Measurements from ENCODE around the gene BCKDHB.
"Not testable (repeated sequence)": the region's sequence is repeated elsewhere in the genome, so short reads cannot be mapped to it uniquely, and the experiment has no call there.

Gene BCKDHB

GRCh38 chr6:80106418-80107235 is at the start of gene BCKDHB:
Gene BCKDHB, plus strand, starts transcription at chr6:80106671. Its CDS starts 23 bp downstream, at chr6:80106694.
- peak; percentile 92 for DNase-seq (ENCODE audit: low read depth)

GRCh38 chr6:80060774-80061173 is 45.7 kb upstream of the BCKDHB start:
- DNase-seq (ENCODE audit: low read depth): no peak

GRCh38 chr6:80068146-80068545 is 38.3 kb upstream of the BCKDHB start:
- not testable (repeated sequence) for DNase-seq (ENCODE audit: low read depth)

GRCh38 chr6:80070431-80070830 is 36.0 kb upstream of the BCKDHB start:
- DNase-seq (ENCODE audit: low read depth): not testable (repeated sequence)

GRCh38 chr6:80077067-80077466 is 29.4 kb upstream of the BCKDHB start:
- DNase-seq (ENCODE audit: low read depth): no peak

GRCh38 chr6:80088637-80089036 is 17.8 kb upstream of the BCKDHB start:
- no peak for DNase-seq (ENCODE audit: low read depth)

- no peak for DNase-seq (ENCODE audit: low read depth)
These were observed 15.0 kb upstream of the BCKDHB start for GRCh38 chr6:80091506-80091905.

- DNase-seq (ENCODE audit: low read depth): no peak
These were observed 12.5 kb upstream of the BCKDHB start for GRCh38 chr6:80094017-80094416.

- DNase-seq (ENCODE audit: low read depth): no peak
These were observed 10.9 kb upstream of the BCKDHB start for GRCh38 chr6:80095600-80095999.

- DNase-seq (ENCODE audit: low read depth): no peak
These were observed 8.1 kb upstream of the BCKDHB start for GRCh38 chr6:80098392-80098791.

GRCh38 chr6:80104520-80104919 is 2.0 kb upstream of the BCKDHB start:
- no peak for DNase-seq (ENCODE audit: low read depth)

GRCh38 chr6:80105972-80106417 is 476 bp upstream of the BCKDHB start:
- DNase-seq (ENCODE audit: low read depth): no peak

- DNase-seq (ENCODE audit: low read depth): not testable (repeated sequence)
These were observed 16.1 kb downstream of the BCKDHB start for GRCh38 chr6:80122576-80122975.

- DNase-seq (ENCODE audit: low read depth): no peak
These were observed 20.3 kb downstream of the BCKDHB start for GRCh38 chr6:80126657-80127345.

GRCh38 chr6:80129485-80129884 is 23.0 kb downstream of the BCKDHB start:
- no peak for DNase-seq (ENCODE audit: low read depth)

GRCh38 chr6:80133020-80133419 is 26.5 kb downstream of the BCKDHB start:
- DNase-seq (ENCODE audit: low read depth): no peak

GRCh38 chr6:80134065-80134464 is 27.6 kb downstream of the BCKDHB start:
- no peak for DNase-seq (ENCODE audit: low read depth)

- no peak for DNase-seq (ENCODE audit: low read depth)
These were observed 36.1 kb downstream of the BCKDHB start for GRCh38 chr6:80142586-80142985.

- no peak for DNase-seq (ENCODE audit: low read depth)
These were observed 37.0 kb downstream of the BCKDHB start for GRCh38 chr6:80143419-80143937.

GRCh38 chr6:80144753-80145315 is 38.4 kb downstream of the BCKDHB start:
- DNase-seq (ENCODE audit: low read depth): no peak

GRCh38 chr6:80145509-80145908 is 39.0 kb downstream of the BCKDHB start:
- DNase-seq (ENCODE audit: low read depth): no peak

GRCh38 chr6:80145921-80146320 is 39.5 kb downstream of the BCKDHB start:
- no peak for DNase-seq (ENCODE audit: low read depth)

GRCh38 chr6:80148220-80148619 is 41.7 kb downstream of the BCKDHB start:
- no peak for DNase-seq (ENCODE audit: low read depth)
